ENCODE data around the gene PHYHD1. TPM values are rescaled to one million over a fixed set of nuclear protein-coding genes. Genes with fewer than 3 reads are reported as not detected.

Gene PHYHD1
- total and polyA plus RNA-seq, 2 of the 13 experiments (the other 11 are each of a cell fraction or from before 2014, with no cell fraction given): 10.6 to 25.3 TPM

DNA sequence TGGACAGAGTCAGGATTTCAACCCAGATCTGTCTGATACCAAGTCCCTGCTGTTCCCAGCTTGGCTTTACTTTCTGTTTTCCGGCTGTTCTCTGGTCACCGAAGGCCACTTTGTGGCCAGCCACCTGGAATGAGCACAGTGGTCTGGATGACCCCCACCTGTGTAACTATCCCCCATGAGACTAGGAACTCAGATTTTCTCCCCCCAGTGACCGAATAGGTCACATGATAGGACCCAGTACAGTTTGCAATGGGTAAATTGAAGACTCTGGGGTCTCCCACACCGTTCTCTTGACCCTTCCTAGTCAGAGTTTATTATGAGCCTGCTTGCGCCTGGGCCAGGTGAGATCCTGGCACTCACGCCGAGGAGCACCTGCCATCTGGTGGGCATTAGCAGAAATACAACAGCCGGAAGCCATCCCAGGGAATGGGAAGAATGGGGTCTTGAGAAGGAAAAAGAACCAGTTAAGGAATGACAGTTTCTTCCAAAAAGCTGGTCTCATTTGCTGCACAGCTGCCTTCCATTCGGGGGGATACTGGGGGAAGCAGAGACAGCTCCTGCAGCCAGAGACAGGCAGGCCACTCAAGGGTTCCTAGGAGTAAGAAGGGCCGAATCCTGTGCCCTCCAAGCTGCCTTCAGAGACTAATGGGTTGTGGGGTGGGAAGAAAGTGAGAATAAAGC, 7.1 kb downstream of the PHYHD1 start (continued):
- TF ChIP-seq, protein P1, sequence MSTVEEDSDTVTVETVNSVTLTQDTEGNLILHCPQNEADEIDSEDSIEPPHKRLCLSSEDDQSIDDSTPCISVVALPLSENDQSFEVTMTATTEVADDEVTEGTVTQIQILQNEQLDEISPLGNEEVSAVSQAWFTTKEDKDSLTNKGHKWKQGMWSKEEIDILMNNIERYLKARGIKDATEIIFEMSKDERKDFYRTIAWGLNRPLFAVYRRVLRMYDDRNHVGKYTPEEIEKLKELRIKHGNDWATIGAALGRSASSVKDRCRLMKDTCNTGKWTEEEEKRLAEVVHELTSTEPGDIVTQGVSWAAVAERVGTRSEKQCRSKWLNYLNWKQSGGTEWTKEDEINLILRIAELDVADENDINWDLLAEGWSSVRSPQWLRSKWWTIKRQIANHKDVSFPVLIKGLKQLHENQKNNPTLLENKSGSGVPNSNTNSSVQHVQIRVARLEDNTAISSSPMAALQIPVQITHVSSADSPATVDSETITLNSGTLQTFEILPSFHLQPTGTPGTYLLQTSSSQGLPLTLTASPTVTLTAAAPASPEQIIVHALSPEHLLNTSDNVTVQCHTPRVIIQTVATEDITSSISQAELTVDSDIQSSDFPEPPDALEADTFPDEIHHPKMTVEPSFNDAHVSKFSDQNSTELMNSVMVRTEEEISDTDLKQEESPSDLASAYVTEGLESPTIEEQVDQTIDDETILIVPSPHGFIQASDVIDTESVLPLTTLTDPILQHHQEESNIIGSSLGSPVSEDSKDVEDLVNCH (CRISPR knock-in tag; IDR thresholded peaks at IDR 0.05): no peak
- no peak for TF ChIP-seq HDAC2 (CRISPR knock-in tag; IDR thresholded peaks at IDR 0.05)
- no peak for TF ChIP-seq ZNF12 (CRISPR knock-in tag; IDR thresholded peaks at IDR 0.05)
- TF ChIP-seq JUN (CRISPR knock-in tag; IDR thresholded peaks at IDR 0.05): no peak
- TF ChIP-seq ZNF274 (CRISPR knock-in tag; IDR thresholded peaks at IDR 0.05): no peak
- TF ChIP-seq, protein P2, sequence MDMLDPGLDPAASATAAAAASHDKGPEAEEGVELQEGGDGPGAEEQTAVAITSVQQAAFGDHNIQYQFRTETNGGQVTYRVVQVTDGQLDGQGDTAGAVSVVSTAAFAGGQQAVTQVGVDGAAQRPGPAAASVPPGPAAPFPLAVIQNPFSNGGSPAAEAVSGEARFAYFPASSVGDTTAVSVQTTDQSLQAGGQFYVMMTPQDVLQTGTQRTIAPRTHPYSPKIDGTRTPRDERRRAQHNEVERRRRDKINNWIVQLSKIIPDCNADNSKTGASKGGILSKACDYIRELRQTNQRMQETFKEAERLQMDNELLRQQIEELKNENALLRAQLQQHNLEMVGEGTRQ (IDR thresholded peaks at IDR 0.05; ENCODE audit: low read depth, low read length): no peak
- TF ChIP-seq, protein P2 (CRISPR knock-in tag; IDR thresholded peaks at IDR 0.05; ENCODE audit: borderline replicate concordance): no peak
- no peak for TF ChIP-seq ZNF460 (CRISPR knock-in tag; IDR thresholded peaks at IDR 0.05; ENCODE audit: borderline replicate concordance)
- TF ChIP-seq, protein P3, sequence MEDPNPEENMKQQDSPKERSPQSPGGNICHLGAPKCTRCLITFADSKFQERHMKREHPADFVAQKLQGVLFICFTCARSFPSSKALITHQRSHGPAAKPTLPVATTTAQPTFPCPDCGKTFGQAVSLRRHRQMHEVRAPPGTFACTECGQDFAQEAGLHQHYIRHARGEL (CRISPR knock-in tag; IDR thresholded peaks at IDR 0.05): no peak
- no peak for TF ChIP-seq FOXK2 (IDR thresholded peaks at IDR 0.05)
- TF ChIP-seq ZNF703 (CRISPR knock-in tag; IDR thresholded peaks at IDR 0.05; ENCODE audit: borderline replicate concordance): no peak
- TF ChIP-seq, protein P4, sequence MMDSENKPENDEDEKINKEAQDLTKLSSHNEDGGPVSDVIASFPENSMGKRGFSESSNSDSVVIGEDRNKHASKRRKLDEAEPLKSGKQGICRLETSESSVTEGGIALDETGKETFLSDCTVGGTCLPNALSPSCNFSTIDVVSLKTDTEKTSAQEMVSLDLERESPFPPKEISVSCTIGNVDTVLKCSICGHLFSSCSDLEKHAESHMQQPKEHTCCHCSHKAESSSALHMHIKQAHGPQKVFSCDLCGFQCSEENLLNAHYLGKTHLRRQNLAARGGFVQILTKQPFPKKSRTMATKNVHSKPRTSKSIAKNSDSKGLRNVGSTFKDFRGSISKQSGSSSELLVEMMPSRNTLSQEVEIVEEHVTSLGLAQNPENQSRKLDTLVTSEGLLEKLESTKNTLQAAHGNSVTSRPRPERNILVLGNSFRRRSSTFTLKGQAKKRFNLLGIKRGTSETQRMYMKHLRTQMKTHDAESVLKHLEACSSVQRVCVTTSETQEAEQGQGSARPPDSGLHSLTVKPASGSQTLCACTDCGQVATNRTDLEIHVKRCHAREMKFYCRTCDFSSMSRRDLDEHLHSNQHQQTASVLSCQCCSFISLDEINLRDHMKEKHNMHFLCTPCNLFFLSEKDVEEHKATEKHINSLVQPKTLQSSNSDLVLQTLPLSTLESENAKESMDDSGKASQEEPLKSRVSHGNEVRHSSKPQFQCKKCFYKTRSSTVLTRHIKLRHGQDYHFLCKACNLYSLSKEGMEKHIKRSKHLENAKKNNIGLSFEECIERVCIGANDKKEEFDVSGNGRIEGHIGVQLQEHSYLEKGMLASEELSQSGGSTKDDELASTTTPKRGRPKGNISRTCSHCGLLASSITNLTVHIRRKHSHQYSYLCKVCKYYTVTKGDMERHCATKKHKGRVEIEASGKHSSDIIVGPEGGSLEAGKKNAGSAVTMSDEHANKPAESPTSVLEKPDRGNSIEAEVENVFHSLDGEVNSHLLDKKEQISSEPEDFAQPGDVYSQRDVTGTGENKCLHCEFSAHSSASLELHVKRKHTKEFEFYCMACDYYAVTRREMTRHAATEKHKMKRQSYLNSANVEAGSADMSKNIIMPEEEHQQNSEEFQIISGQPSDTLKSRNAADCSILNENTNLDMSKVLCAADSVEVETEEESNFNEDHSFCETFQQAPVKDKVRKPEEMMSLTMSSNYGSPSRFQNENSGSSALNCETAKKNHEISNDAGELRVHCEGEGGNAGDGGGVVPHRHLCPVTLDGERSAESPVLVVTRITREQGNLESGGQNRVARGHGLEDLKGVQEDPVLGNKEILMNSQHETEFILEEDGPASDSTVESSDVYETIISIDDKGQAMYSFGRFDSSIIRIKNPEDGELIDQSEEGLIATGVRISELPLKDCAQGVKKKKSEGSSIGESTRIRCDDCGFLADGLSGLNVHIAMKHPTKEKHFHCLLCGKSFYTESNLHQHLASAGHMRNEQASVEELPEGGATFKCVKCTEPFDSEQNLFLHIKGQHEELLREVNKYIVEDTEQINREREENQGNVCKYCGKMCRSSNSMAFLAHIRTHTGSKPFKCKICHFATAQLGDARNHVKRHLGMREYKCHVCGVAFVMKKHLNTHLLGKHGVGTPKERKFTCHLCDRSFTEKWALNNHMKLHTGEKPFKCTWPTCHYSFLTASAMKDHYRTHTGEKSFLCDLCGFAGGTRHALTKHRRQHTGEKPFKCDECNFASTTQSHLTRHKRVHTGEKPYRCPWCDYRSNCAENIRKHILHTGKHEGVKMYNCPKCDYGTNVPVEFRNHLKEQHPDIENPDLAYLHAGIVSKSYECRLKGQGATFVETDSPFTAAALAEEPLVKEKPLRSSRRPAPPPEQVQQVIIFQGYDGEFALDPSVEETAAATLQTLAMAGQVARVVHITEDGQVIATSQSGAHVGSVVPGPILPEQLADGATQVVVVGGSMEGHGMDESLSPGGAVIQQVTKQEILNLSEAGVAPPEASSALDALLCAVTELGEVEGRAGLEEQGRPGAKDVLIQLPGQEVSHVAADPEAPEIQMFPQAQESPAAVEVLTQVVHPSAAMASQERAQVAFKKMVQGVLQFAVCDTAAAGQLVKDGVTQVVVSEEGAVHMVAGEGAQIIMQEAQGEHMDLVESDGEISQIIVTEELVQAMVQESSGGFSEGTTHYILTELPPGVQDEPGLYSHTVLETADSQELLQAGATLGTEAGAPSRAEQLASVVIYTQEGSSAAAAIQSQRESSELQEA (CRISPR knock-in tag; IDR thresholded peaks at IDR 0.05; ENCODE audit: not compliant biosample characterization): no peak
